SK-N-SH treated with all-trans-retinoic acid at 6 μM for 48 hours (cell line): ENCODE measurements around the gene FRRS1.

ENCODE experiments used
- ATAC-seq: fragments of 200-7000 bp; cut with Tn5 transposase; 3 replicates; pipeline ENCODE4 v1.9.1; 2020; ENCODE audit warnings: mild to moderate bottlenecking, moderate library complexity
- ARNTL ChIP-seq: fragments of 450-650 bp; formaldehyde crosslinking; IDR thresholded peaks from 2 replicates; pipeline ENCODE4 v1.5.0; 2020; ENCODE audit warnings: low read depth, mild to moderate bottlenecking, moderate library complexity, borderline replicate concordance
- BACH2 ChIP-seq: fragments of 250-450 bp; sonication (Bioruptor Pico); IDR thresholded peaks from 2 replicates; pipeline ENCODE4 v1.9.0; 2021; ENCODE audit warnings: mild to moderate bottlenecking, borderline replicate concordance
- CSDC2 ChIP-seq: fragments of 250-450 bp; sonication (Bioruptor Pico); IDR thresholded peaks from 2 replicates; pipeline ENCODE4 v1.5.0; 2020; ENCODE audit warnings: mild to moderate bottlenecking, moderate library complexity
- GLIS3 ChIP-seq: fragments of 250-450 bp; sonication (Bioruptor Pico); IDR thresholded peaks from 2 replicates; pipeline ENCODE4 v1.5.0; 2020; ENCODE audit warnings: mild to moderate bottlenecking, moderate library complexity
- ISL1 ChIP-seq: fragments of 250-450 bp; sonication (Bioruptor Pico); IDR thresholded peaks from 2 replicates; pipeline ENCODE4 v2.1.2; 2022; ENCODE audit warnings: mild to moderate bottlenecking, moderate library complexity
- POU6F1 ChIP-seq: fragments of 250-450 bp; sonication (Bioruptor Pico); IDR thresholded peaks from 2 replicates; pipeline ENCODE4 v1.8.0; 2021; ENCODE audit warnings: low read depth, mild to moderate bottlenecking, moderate library complexity, borderline replicate concordance
- PPARA ChIP-seq: fragments of 250-450 bp; sonication (Bioruptor Pico); IDR thresholded peaks from 2 replicates; pipeline ENCODE4 v1.5.0; 2020; ENCODE audit warnings: mild to moderate bottlenecking, borderline replicate concordance
- RARB ChIP-seq: fragments of 250-450 bp; sonication (Bioruptor Pico); IDR thresholded peaks from 2 replicates; pipeline ENCODE4 v1.8.0; 2021; ENCODE audit warnings: mild to moderate bottlenecking, moderate library complexity
- SNAI2 ChIP-seq: fragments of 250-450 bp; sonication (Bioruptor Pico); IDR thresholded peaks from 2 replicates; pipeline ENCODE4 v1.5.0; 2020; ENCODE audit warnings: mild to moderate bottlenecking, moderate library complexity
- TCF4 ChIP-seq: fragments of 250-450 bp; sonication (Bioruptor Pico); IDR thresholded peaks from 2 replicates; pipeline ENCODE4 v1.8.0; 2021; ENCODE audit warnings: mild to moderate bottlenecking, moderate library complexity, borderline replicate concordance
- TOX ChIP-seq: fragments of 250-450 bp; sonication (Bioruptor Pico); IDR thresholded peaks from 2 replicates; pipeline ENCODE4 v1.8.0; 2021; ENCODE audit warnings: mild to moderate bottlenecking, moderate library complexity, borderline replicate concordance
- TSHZ2 ChIP-seq: fragments of 250-450 bp; sonication (Bioruptor Pico); IDR thresholded peaks from 2 replicates; pipeline ENCODE4 v1.5.0; 2020; ENCODE audit warnings: mild to moderate bottlenecking, moderate library complexity
- ZC3H10 ChIP-seq: fragments of 250-450 bp; sonication (Bioruptor Pico); IDR thresholded peaks from 2 replicates; pipeline ENCODE4 v1.5.1; 2021; ENCODE audit warnings: mild to moderate bottlenecking, moderate library complexity
- ZFP3 ChIP-seq: fragments of 250-450 bp; sonication (Bioruptor Pico); IDR thresholded peaks from 2 replicates; pipeline ENCODE4 v1.5.0; 2020; ENCODE audit warnings: mild to moderate bottlenecking, moderate library complexity
- ZFP30 ChIP-seq: fragments of 450-650 bp; formaldehyde crosslinking; IDR thresholded peaks from 2 replicates; pipeline ENCODE4 v1.5.0; 2022; ENCODE audit warnings: mild to moderate bottlenecking, moderate library complexity
- ZNF565 ChIP-seq: fragments of 450-650 bp; formaldehyde crosslinking; conservative IDR thresholded peaks from 2 replicates; pipeline ENCODE4 v1.5.0; 2020; ENCODE audit warnings: low read depth, mild to moderate bottlenecking, moderate library complexity
- ZNF70 ChIP-seq: fragments of 450-650 bp; formaldehyde crosslinking; IDR thresholded peaks from 2 replicates; pipeline ENCODE4 v1.5.0; 2020; ENCODE audit warnings: mild to moderate bottlenecking, moderate library complexity
- ZNF8 ChIP-seq: fragments of 450-650 bp; formaldehyde crosslinking; IDR thresholded peaks from 2 replicates; pipeline ENCODE4 v1.5.0; 2020; ENCODE audit warnings: mild to moderate bottlenecking, moderate library complexity
- TF ChIP-seq, protein P1 (sequence below): fragments of 250-450 bp; sonication (Bioruptor Pico); IDR thresholded peaks from 2 replicates; pipeline ENCODE4 v1.8.0; 2020; ENCODE audit warnings: mild to moderate bottlenecking, moderate library complexity, borderline replicate concordance
- TF ChIP-seq, protein P2 (sequence below): fragments of 250-450 bp; sonication (Bioruptor Pico); IDR thresholded peaks from 2 replicates; pipeline ENCODE4 v1.5.1; 2020; ENCODE audit warnings: low read depth, mild to moderate bottlenecking, moderate library complexity
- TF ChIP-seq, protein P3 (sequence below): fragments of 250-450 bp; sonication (Bioruptor Pico); IDR thresholded peaks from 2 replicates; pipeline ENCODE4 v1.5.1; 2021; ENCODE audit warnings: mild to moderate bottlenecking, moderate library complexity

The FRRS1 gene

GRCh38 chr1:99697580-99697979 is 68.9 kb downstream of the FRRS1 start:
- TF ChIP-seq GLIS3 (CRISPR knock-in tag): no peak
- TF ChIP-seq, protein P1, sequence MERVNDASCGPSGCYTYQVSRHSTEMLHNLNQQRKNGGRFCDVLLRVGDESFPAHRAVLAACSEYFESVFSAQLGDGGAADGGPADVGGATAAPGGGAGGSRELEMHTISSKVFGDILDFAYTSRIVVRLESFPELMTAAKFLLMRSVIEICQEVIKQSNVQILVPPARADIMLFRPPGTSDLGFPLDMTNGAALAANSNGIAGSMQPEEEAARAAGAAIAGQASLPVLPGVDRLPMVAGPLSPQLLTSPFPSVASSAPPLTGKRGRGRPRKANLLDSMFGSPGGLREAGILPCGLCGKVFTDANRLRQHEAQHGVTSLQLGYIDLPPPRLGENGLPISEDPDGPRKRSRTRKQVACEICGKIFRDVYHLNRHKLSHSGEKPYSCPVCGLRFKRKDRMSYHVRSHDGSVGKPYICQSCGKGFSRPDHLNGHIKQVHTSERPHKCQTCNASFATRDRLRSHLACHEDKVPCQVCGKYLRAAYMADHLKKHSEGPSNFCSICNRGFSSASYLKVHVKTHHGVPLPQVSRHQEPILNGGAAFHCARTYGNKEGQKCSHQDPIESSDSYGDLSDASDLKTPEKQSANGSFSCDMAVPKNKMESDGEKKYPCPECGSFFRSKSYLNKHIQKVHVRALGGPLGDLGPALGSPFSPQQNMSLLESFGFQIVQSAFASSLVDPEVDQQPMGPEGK (CRISPR knock-in tag): no peak
- TF ChIP-seq TCF4: no peak
- TF ChIP-seq BACH2: no peak
- no peak for TF ChIP-seq TSHZ2
- no peak for TF ChIP-seq ZNF565 (CRISPR knock-in tag)
- TF ChIP-seq CSDC2: no peak
- TF ChIP-seq ZNF70 (CRISPR knock-in tag): no peak
- TF ChIP-seq POU6F1 (CRISPR knock-in tag): no peak
- TF ChIP-seq RARB: no peak
- TF ChIP-seq ZFP30: no peak
- no peak for TF ChIP-seq ISL1

GRCh38 chr1:99696616-99697015 is 69.8 kb downstream of the FRRS1 start:
- no peak for ATAC-seq
- TF ChIP-seq ARNTL (CRISPR knock-in tag) (no peak), ISL1 (no peak), TSHZ2 (no peak), POU6F1 (CRISPR knock-in tag) (no peak), RARB (no peak), ZC3H10 (CRISPR knock-in tag) (no peak), BACH2 (no peak), PPARA (CRISPR knock-in tag) (no peak), ZNF8 (CRISPR knock-in tag) (no peak), SNAI2 (CRISPR knock-in tag) (no peak)
- TF ChIP-seq, protein P2, sequence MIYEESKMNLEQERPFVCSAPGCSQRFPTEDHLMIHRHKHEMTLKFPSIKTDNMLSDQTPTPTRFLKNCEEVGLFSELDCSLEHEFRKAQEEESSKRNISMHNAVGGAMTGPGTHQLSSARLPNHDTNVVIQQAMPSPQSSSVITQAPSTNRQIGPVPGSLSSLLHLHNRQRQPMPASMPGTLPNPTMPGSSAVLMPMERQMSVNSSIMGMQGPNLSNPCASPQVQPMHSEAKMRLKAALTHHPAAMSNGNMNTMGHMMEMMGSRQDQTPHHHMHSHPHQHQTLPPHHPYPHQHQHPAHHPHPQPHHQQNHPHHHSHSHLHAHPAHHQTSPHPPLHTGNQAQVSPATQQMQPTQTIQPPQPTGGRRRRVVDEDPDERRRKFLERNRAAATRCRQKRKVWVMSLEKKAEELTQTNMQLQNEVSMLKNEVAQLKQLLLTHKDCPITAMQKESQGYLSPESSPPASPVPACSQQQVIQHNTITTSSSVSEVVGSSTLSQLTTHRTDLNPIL (CRISPR knock-in tag): no peak
- TF ChIP-seq, all 23 proteins: peak for 0

More at GRCh38 chr1:99697580-99697979, 68.9 kb downstream of the FRRS1 start:
- ATAC-seq: no peak

- no peak; the same call in 2 of the 3 replicates for ATAC-seq
- no peak for TF ChIP-seq ZFP30
- TF ChIP-seq PPARA (CRISPR knock-in tag): no peak
- no peak for TF ChIP-seq ZC3H10 (CRISPR knock-in tag)
- TF ChIP-seq TOX (CRISPR knock-in tag): no peak
- no peak for TF ChIP-seq SNAI2 (CRISPR knock-in tag)
- no peak for TF ChIP-seq ZNF8 (CRISPR knock-in tag)
- TF ChIP-seq, protein P3, sequence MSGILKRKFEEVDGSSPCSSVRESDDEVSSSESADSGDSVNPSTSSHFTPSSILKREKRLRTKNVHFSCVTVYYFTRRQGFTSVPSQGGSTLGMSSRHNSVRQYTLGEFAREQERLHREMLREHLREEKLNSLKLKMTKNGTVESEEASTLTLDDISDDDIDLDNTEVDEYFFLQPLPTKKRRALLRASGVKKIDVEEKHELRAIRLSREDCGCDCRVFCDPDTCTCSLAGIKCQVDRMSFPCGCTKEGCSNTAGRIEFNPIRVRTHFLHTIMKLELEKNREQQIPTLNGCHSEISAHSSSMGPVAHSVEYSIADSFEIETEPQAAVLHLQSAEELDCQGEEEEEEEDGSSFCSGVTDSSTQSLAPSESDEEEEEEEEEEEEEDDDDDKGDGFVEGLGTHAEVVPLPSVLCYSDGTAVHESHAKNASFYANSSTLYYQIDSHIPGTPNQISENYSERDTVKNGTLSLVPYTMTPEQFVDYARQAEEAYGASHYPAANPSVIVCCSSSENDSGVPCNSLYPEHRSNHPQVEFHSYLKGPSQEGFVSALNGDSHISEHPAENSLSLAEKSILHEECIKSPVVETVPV (CRISPR knock-in tag): no peak
- no peak for TF ChIP-seq ZFP3 (CRISPR knock-in tag)
- no peak for TF ChIP-seq CSDC2
- TF ChIP-seq RARB: no peak
- no peak for TF ChIP-seq TSHZ2
- TF ChIP-seq TCF4: no peak
Observed at GRCh38 chr1:99691175-99691574, 75.3 kb downstream of the FRRS1 start.
